Spinal cord (tissue), 10 donors: ENCODE measurements around the gene CSTB. TPM values are rescaled to one million over a fixed set of nuclear protein-coding genes. Genes with fewer than 3 reads are reported as not detected.

Experiments
- DNase-seq, 6 donors: peaks; one replicate each; pipeline versions ENCODE4 v3.0.0 to v3.0.0-alpha.2; 2013 to 2015; ENCODE audit warnings: low spot score in 6 of 6, low read depth in 4 of 6
- H3K27ac ChIP-seq: one replicate; pipeline ENCODE4 v1.5.1; 2013; ENCODE audit warnings: low read depth, low read length, control low read depth
- H3K27me3 ChIP-seq: one replicate; pipeline ENCODE4 v1.6.1; 2013; ENCODE audit warnings: low read length; ENCODE audit not compliant: control insufficient read depth, insufficient read depth
- H3K36me3 ChIP-seq: one replicate; pipeline ENCODE4 v1.6.1; 2013; ENCODE audit warnings: low read length; ENCODE audit not compliant: control insufficient read depth, insufficient read depth
- H3K4me1 ChIP-seq: one replicate; pipeline ENCODE4 v1.6.1; 2013; ENCODE audit warnings: low read length; ENCODE audit not compliant: control insufficient read depth, insufficient read depth
- H3K4me3 ChIP-seq: one replicate; pipeline ENCODE4 v1.5.1; 2013; ENCODE audit warnings: low read depth, low read length, control low read depth
- H3K9me3 ChIP-seq: one replicate; pipeline ENCODE4 v1.6.1; 2013; ENCODE audit warnings: low read length; ENCODE audit not compliant: control insufficient read depth, insufficient read depth
- WGBS: methylation state at CpG from one replicate; pipeline ENCODE4 v1.1.5; 2013; ENCODE audit warnings: missing lambda C conversion rate; ENCODE audit not compliant: insufficient coverage; 5-methylcytosine and 5-hydroxymethylcytosine counted together
- polyA plus RNA-seq, 2 donors: library from polyadenylated mRNA; unstranded; fragments of 120-200 nt; gene quantifications; one replicate each; pipeline ENCODE4 v1.2.1, GENCODE V29; 2013; ENCODE audit not compliant: insufficient read length in 2 of 2
- total RNA-seq, 2 donors: library from RNA; depleted of rRNA in 1 of 2; stranded (reverse); fragments of 120-200 nt in 1 of 2; fragments of >200 nt in 1 of 2; gene quantifications; one replicate each; pipeline versions ENCODE4 v1.2.3 to v1.2.4, GENCODE V29; 2013 to 2014
- donor health status: healthy.

The CSTB gene
- total and polyA plus RNA-seq, 4 donors: 9.8 to 43.1 (median 29.4) TPM

GRCh38 chr21:43794311-43794710 lies 18.2 kb upstream of the CSTB start:
- Histone ChIP-seq H3K9me3 (no peaks in the 10 kb centered on the region), H3K4me3 (no peak overlapping the region), H3K27ac (no peak overlapping the region), H3K36me3 (peaks cover 83% of the 10 kb centered on the region), H3K4me1 (peaks cover 13% of the 10 kb centered on the region), H3K27me3 (no peaks in the 10 kb centered on the region)
- DNase-seq: no peak
- 78% methylated on average over 12 of the region's 12 CpGs for WGBS

GRCh38 chr21:43793243-43793642 lies 17.1 kb upstream of the CSTB start:
- H3K4me3 ChIP-seq: no peak overlapping the region
- WGBS: 92% methylated on average over 15 of the region's 16 CpGs
- H3K27me3 ChIP-seq: no peaks in the 10 kb centered on the region
- no peak for DNase-seq
- no peaks in the 10 kb centered on the region for H3K9me3 ChIP-seq
- peaks cover 72% of the 10 kb centered on the region for H3K36me3 ChIP-seq
- no peak overlapping the region for H3K27ac ChIP-seq
- peaks cover 19% of the 10 kb centered on the region for H3K4me1 ChIP-seq

- Histone ChIP-seq H3K4me1 (peaks cover 19% of the 10 kb centered on the region), H3K27me3 (no peaks in the 10 kb centered on the region), H3K36me3 (peaks cover 64% of the 10 kb centered on the region), H3K9me3 (no peaks in the 10 kb centered on the region), H3K27ac (no peak overlapping the region), H3K4me3 (no peak overlapping the region)
- DNase-seq: no peak
- WGBS: 97% methylated on average over 8 of the region's 8 CpGs
These were observed 16.3 kb upstream of the CSTB start for GRCh38 chr21:43792406-43792805.

- no peak for DNase-seq
- Histone ChIP-seq H3K4me1 (peaks cover 19% of the 10 kb centered on the region), H3K9me3 (no peaks in the 10 kb centered on the region), H3K4me3 (peak overlapping the region; percentile 82), H3K27me3 (no peaks in the 10 kb centered on the region), H3K27ac (no peak overlapping the region), H3K36me3 (peaks cover 42% of the 10 kb centered on the region)
- 20% methylated on average over 13 of the region's 13 CpGs for WGBS
These were observed 14.0 kb upstream of the CSTB start for GRCh38 chr21:43790010-43790524.

- Histone ChIP-seq H3K27me3 (no peaks in the 10 kb centered on the region), H3K4me3 (peak within 1 kb of the TSS; percentile 82), H3K27ac (peak within 1 kb of the TSS; percentile 79), H3K9me3 (no peaks in the 10 kb centered on the region), H3K4me1 (peaks cover 19% of the 10 kb centered on the region), H3K36me3 (peaks cover 35% of the 10 kb centered on the region)
- peak; percentile 90 to 97 (median 93) for DNase-seq
- under 1% methylated on average over 83 of the region's 83 CpGs for WGBS
These were observed 13.3 kb upstream of the CSTB start, which contains the start of gene RRP1 for GRCh38 chr21:43789276-43790009. TSS of gene RRP1 (plus strand) at chr21:43789577. CDS start at chr21:43789630, 53 bp downstream.

- 96% methylated on average over 37 of the region's 38 CpGs for WGBS
- H3K4me3 ChIP-seq: no peak overlapping the region
- H3K36me3 ChIP-seq: peaks cover 11% of the 10 kb centered on the region
- H3K27me3 ChIP-seq: no peaks in the 10 kb centered on the region
- no peak for DNase-seq
- no peak overlapping the region for H3K27ac ChIP-seq
- H3K9me3 ChIP-seq: no peaks in the 10 kb centered on the region
- H3K4me1 ChIP-seq: peaks cover 19% of the 10 kb centered on the region
These were observed 10.8 kb upstream of the CSTB start for GRCh38 chr21:43786807-43787440.

GRCh38 chr21:43786300-43786806 lies 10.2 kb upstream of the CSTB start:
- Histone ChIP-seq H3K27ac (no peak overlapping the region), H3K4me3 (no peak overlapping the region), H3K36me3 (peaks cover 5% of the 10 kb centered on the region), H3K9me3 (no peaks in the 10 kb centered on the region), H3K4me1 (peaks cover 19% of the 10 kb centered on the region), H3K27me3 (no peaks in the 10 kb centered on the region)
- WGBS: 86% methylated on average over 18 of the region's 18 CpGs
- DNase-seq: no peak

- Histone ChIP-seq H3K27me3 (no peaks in the 10 kb centered on the region), H3K4me1 (peaks cover 8% of the 10 kb centered on the region), H3K27ac (no peak overlapping the region), H3K36me3 (no peaks in the 10 kb centered on the region), H3K9me3 (no peaks in the 10 kb centered on the region), H3K4me3 (no peak overlapping the region)
- DNase-seq: no peak
- no CpG with 5 or more reads among the region's 3 CpGs for WGBS
These were observed 9.0 kb upstream of the CSTB start for GRCh38 chr21:43785134-43785533.

- 87% methylated on average over 14 of the region's 17 CpGs for WGBS
- H3K27me3 ChIP-seq: no peaks in the 10 kb centered on the region
- H3K4me1 ChIP-seq: peaks cover 6% of the 10 kb centered on the region
- DNase-seq: no peak
- no peak overlapping the region for H3K4me3 ChIP-seq
- no peaks in the 10 kb centered on the region for H3K36me3 ChIP-seq
- no peak overlapping the region for H3K27ac ChIP-seq
- H3K9me3 ChIP-seq: no peaks in the 10 kb centered on the region
These were observed 7.1 kb upstream of the CSTB start for GRCh38 chr21:43783098-43783700.
